GM12873 (cell line): ENCODE measurements around the gene PDGFA.

Source experiments
- TF ChIP-seq, protein P1 (sequence below): IDR thresholded peaks from 2 replicates; pipeline ENCODE4 v1.5.1; 2012; ENCODE audit warnings: low read depth, mild to moderate bottlenecking, moderate library complexity, low read length, control low read depth; ENCODE audit not compliant: insufficient read depth; ENCODE audit errors: missing control alignments

PDGFA gene

DNA sequence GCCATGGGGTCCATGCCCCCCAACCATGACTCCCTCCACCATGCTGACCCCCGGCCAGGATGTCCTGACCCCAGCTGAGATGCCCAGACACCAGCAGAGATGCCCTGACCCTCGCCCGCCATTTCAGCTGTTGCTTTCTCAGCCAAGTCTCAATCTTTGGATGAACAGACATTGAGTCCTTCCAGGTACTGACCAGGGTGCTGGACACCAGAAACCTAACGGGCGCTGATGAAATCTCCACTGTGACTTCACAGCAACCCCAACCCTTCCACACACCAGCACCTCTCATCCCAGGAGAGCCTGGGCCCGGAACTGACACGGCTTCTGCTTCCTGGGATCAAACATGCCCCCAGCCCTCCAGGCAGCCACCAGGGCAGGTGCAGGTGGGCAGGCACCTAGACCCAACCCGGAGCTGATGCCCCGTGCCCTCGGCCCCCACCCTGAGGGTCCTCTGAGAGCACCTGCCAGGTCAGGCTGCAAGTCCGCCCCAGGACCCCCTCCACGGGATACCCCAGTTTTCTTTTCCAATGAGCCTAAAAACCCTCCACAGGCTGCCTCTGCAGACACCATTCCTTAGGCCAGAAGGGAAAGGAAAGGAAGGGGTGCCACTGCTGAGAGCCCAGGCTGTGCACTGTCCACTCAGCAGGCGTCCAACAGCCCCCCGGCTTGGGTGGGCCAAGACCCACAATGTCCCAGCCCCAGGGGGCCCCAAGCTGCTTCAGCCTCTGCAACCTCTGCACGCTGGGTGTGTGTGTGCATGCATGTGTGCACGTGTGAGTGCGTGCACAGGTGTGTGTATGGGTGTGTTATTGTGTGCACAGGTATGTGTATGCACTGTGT lies 43.4 kb upstream of the PDGFA start:
- TF ChIP-seq, protein P1, sequence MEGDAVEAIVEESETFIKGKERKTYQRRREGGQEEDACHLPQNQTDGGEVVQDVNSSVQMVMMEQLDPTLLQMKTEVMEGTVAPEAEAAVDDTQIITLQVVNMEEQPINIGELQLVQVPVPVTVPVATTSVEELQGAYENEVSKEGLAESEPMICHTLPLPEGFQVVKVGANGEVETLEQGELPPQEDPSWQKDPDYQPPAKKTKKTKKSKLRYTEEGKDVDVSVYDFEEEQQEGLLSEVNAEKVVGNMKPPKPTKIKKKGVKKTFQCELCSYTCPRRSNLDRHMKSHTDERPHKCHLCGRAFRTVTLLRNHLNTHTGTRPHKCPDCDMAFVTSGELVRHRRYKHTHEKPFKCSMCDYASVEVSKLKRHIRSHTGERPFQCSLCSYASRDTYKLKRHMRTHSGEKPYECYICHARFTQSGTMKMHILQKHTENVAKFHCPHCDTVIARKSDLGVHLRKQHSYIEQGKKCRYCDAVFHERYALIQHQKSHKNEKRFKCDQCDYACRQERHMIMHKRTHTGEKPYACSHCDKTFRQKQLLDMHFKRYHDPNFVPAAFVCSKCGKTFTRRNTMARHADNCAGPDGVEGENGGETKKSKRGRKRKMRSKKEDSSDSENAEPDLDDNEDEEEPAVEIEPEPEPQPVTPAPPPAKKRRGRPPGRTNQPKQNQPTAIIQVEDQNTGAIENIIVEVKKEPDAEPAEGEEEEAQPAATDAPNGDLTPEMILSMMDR = no peak

- TF ChIP-seq, protein P1 = no peak
These were observed 42.7 kb upstream of the PDGFA start for GRCh38 chr7:562374-562675.

- TF ChIP-seq, protein P1 = no peak
These were observed 42.2 kb upstream of the PDGFA start for GRCh38 chr7:561631-562373.

GRCh38 chr7:560966-561630 lies 41.5 kb upstream of the PDGFA start:
- TF ChIP-seq, protein P1 = no peak

- TF ChIP-seq, protein P1 = no peak
These were observed 39.7 kb upstream of the PDGFA start for GRCh38 chr7:559396-559705.

DNA sequence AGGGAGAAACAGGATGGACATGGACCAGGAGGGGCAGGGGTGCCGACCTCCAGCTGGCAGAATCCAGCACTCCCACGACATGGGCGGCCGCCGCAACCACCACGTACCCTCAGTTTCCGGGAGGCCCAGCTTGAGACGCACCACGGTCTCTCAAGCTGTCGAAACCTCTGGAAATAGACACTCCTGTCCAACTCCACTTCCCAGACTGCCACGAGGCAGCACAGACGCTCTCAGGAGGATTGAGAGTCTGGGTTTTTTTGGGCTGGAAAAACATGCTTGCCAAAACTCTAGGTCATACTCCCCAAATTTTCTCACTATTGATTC lies 37.9 kb upstream of the PDGFA start:
- TF ChIP-seq, protein P1 = no peak

DNA sequence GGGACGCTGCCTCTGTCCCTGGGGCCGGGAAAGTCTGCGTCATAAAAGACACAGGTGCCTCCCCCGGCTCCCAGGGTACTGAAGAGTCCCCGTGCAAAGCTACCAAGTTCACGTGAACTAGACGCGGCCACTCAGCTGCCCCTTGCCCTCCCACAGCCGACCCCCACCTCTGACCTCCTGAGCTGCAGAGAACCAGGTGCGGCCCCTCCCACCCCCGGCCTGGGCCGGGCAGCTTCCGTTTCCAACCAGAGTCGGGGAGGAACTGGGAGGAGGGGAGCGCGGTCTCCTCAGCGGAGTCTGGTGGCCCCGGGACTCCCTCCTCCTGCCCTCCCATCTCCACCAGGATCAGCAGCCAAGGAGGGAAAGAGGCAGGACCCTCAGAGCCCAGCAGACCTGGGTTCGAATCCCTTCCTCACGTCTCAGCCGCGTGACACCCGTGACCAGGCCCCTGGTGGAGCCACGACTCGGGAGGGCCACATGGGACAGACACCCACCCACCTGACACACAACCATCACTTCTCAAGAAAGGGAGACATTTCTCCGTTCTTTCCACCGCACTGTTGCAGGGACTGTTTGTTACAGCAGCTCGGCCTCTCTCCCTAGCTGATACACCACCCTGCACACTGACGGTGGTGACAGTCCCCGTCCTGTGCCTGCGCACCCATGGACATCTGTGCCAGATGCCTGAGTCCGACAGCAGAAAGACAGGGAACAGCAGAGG lies 37.4 kb upstream of the PDGFA start:
- TF ChIP-seq, protein P1 = no peak
